Measurements from ENCODE around the gene BCS1L. TPM values are rescaled to one million over a fixed set of nuclear protein-coding genes. Genes with fewer than 3 reads are reported as not detected.
A peak's percentile ranks its signal among the peaks of the same experiment; 100 is the strongest.
"Not testable (repeated sequence)": the region's sequence is repeated elsewhere in the genome, so short reads cannot be mapped to it uniquely, and the experiment has no call there.

BCS1L gene
- polyA plus RNA-seq, 1 experiment = 49.0 TPM

GRCh38 chr2:218680061-218680460, 20.6 kb downstream of the BCS1L start:
- Histone ChIP-seq H3K36me3 (ENCODE audit: control insufficient read depth, insufficient read depth, low read length) (peaks cover 14% of the 10 kb centered on the region), H3K4me3 (ENCODE audit: low read depth, low read length) (no peak overlapping the region), H3K27me3 (ENCODE audit: control insufficient read depth, insufficient read depth, low read length) (no peaks in the 10 kb centered on the region)
- ChIA-PET POLR2A (no interaction called here), CTCF (no interaction called here)
- DNase-seq (ENCODE audit: low read depth) = no peak
- TF ChIP-seq CTCF (IDR thresholded peaks at IDR 0.05; ENCODE audit: insufficient read depth, low read depth, low read length) = no peak

- H3K27me3 ChIP-seq (ENCODE audit: control insufficient read depth, insufficient read depth, low read length); DNase-seq (ENCODE audit: low read depth); H3K4me3 ChIP-seq (ENCODE audit: low read depth, low read length): not testable (repeated sequence)
- ChIA-PET POLR2A (interaction anchor here (0.5 to 1.0 kb wide), 4 partner anchors 16 to 121 kb away, joined by 3 to 11 read pairs (median 4); partner anchors contain the start of genes BCS1L, RNF25, STK36 and ZNF142), CTCF (interaction anchor here (0.6 to 4.7 kb wide), 22 partner anchors 8 to 744 kb away, joined by 3 to 51 read pairs (median 4); partner anchors contain the start of genes BCS1L, PLCD4, RNF25 and STK36)
- peak; percentile 90 for TF ChIP-seq CTCF (IDR thresholded peaks at IDR 0.05; ENCODE audit: insufficient read depth, low read depth, low read length)
- H3K36me3 ChIP-seq (ENCODE audit: control insufficient read depth, insufficient read depth, low read length) = peaks cover 13% of the 10 kb centered on the region
Measured at GRCh38 chr2:218687400-218688060, 28.0 kb downstream of the BCS1L start.

GRCh38 chr2:218691234-218691633, 31.8 kb downstream of the BCS1L start:
- H3K27me3 ChIP-seq (ENCODE audit: control insufficient read depth, insufficient read depth, low read length) = no peaks in the 10 kb centered on the region
- no peak for DNase-seq (ENCODE audit: low read depth)
- TF ChIP-seq CTCF (IDR thresholded peaks at IDR 0.05; ENCODE audit: insufficient read depth, low read depth, low read length) = no peak
- CTCF ChIA-PET = interaction anchor here (0.8 to 1.7 kb wide), 4 partner anchors 9 to 185 kb away, joined by 3 to 7 read pairs (median 4); partner anchors contain the start of gene TTLL4
- POLR2A ChIA-PET = interaction anchor here (0.6 kb wide), 1 partner anchor 34 kb away, joined by 4 read pairs; no protein-coding TSS in a partner anchor
- peaks cover 19% of the 10 kb centered on the region for H3K36me3 ChIP-seq (ENCODE audit: control insufficient read depth, insufficient read depth, low read length)
- no peak overlapping the region for H3K4me3 ChIP-seq (ENCODE audit: low read depth, low read length)

- peaks cover 33% of the 10 kb centered on the region for H3K36me3 ChIP-seq (ENCODE audit: control insufficient read depth, insufficient read depth, low read length)
- no peak for DNase-seq (ENCODE audit: low read depth)
- ChIA-PET CTCF (interaction anchor here (1.7 kb wide), 1 partner anchor 20 kb away, joined by 5 read pairs; no protein-coding TSS in a partner anchor), POLR2A (no interaction called here)
- H3K27me3 ChIP-seq (ENCODE audit: control insufficient read depth, insufficient read depth, low read length) = no peaks in the 10 kb centered on the region
- H3K4me3 ChIP-seq (ENCODE audit: low read depth, low read length) = no peak overlapping the region
- TF ChIP-seq CTCF (IDR thresholded peaks at IDR 0.05; ENCODE audit: insufficient read depth, low read depth, low read length) = no peak
Measured at GRCh38 chr2:218694405-218695145, 35.1 kb downstream of the BCS1L start.

- Histone ChIP-seq H3K36me3 (ENCODE audit: control insufficient read depth, insufficient read depth, low read length) (peaks cover 17% of the 10 kb centered on the region), H3K4me3 (ENCODE audit: low read depth, low read length) (no peak overlapping the region), H3K27me3 (ENCODE audit: control insufficient read depth, insufficient read depth, low read length) (no peaks in the 10 kb centered on the region)
- CTCF ChIA-PET = interaction anchor here (1.0 to 4.2 kb wide), 3 partner anchors 11 to 12 kb away, joined by 4 to 11 read pairs (median 9); partner anchors contain the start of gene TTLL4
- POLR2A ChIA-PET = interaction anchor here (0.6 kb wide), 1 partner anchor 299 kb away, joined by 9 read pairs; the partner anchor contains the start of gene CTDSP1
- no peak for DNase-seq (ENCODE audit: low read depth)
- no peak for TF ChIP-seq CTCF (IDR thresholded peaks at IDR 0.05; ENCODE audit: insufficient read depth, low read depth, low read length)
Measured at GRCh38 chr2:218698885-218699284, 39.4 kb downstream of the BCS1L start.
